ENCODE measurements around the gene METTL1.
A peak's percentile ranks its signal among the peaks of the same experiment; 100 is the strongest.

The METTL1 gene

DNA sequence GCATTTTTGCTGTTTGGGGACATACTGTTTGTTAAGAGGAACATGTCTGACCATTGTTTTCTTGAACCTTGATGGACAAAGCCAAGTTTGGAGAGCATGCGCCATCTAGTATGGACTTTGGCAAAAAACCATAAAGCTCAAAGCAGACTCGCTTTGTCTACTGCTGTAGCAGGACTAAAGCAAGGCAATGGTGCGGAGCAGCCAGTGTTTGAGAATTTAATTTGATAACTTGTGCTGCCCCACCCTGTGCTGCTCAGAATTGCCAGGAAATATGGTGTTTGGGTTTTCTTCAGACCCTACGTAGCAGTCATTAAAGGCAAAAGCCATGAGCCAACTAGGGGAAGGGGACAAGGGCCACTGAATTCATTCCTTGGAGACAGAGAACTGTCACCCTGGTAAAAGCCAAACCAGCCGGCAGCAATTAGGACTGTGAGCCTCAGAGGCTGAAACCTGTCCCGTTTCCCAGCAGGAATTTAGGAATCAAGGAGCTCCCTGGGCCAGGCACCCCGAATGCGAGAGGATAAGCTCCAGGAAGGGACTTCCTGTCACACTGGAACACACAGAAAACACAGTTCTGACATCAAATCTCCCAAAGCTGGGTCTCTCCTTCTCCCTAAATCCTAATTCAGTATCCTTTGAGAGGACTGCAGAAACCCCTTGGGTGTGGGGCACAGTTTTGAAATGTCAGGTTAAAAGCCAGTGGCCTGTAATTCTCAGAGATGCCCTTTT is 45.5 kb upstream of the METTL1 start:
- H2BK120ac ChIP-seq (ENCODE audit: low read depth, low read length): no peak overlapping the region
- 94% methylated on average over 8 of the region's 8 CpGs for WGBS
- peaks cover 63 to 79% of the 10 kb centered on the region in 2 experiments for H3K36me3 ChIP-seq (ENCODE audit: control insufficient read depth in 1 of 2, insufficient read depth in 2 of 2, low read depth in 1 of 2, low read length in 2 of 2)
- H2BK12ac ChIP-seq (ENCODE audit: low read length in 2 of 2): no peak overlapping the region
- no peak overlapping the region for H4K8ac ChIP-seq (ENCODE audit: low read length)
- peak overlapping the region; percentile 10 for H3K9ac ChIP-seq (ENCODE audit: low read length)
- H3K4me2 ChIP-seq (ENCODE audit: low read length, poor library complexity, severe bottlenecking): no peak overlapping the region
- no peak overlapping the region for H4K91ac ChIP-seq (ENCODE audit: low read length)
- DNase-seq: no peak
- H3K14ac ChIP-seq (ENCODE audit: low read length in 2 of 2): no peak overlapping the region
- H3K23ac ChIP-seq (ENCODE audit: low read length in 2 of 2): no peak overlapping the region
- H3K79me1 ChIP-seq (replicated peaks; ENCODE audit: low read length, poor library complexity, severe bottlenecking): peaks cover 13% of the 10 kb centered on the region
- no peak overlapping the region for H2BK15ac ChIP-seq (ENCODE audit: low read depth, poor library complexity, severe bottlenecking)
- peaks cover 8% of the 10 kb centered on the region for H3K4me1 ChIP-seq (ENCODE audit: control insufficient read depth, insufficient read depth, low read depth, low read length)
- no peaks in the 10 kb centered on the region for H3K27me3 ChIP-seq (ENCODE audit: control insufficient read depth in 1 of 2, insufficient read depth in 1 of 2, low read length in 2 of 2)
- no peak overlapping the region for H3K27ac ChIP-seq (ENCODE audit: low read length, poor library complexity, severe bottlenecking)
- peak overlapping the region in 1 of 2 experiments; percentile 13 for H3K4ac ChIP-seq (ENCODE audit: low read depth in 1 of 2, low read length in 2 of 2)
- no peak overlapping the region for H2BK5ac ChIP-seq (ENCODE audit: low read depth, low read length, poor library complexity, severe bottlenecking)
- no peaks in the 10 kb centered on the region for H3K9me3 ChIP-seq (ENCODE audit: control insufficient read depth, low read length)
- H3K18ac ChIP-seq (ENCODE audit: low read depth in 1 of 2, low read length in 2 of 2): no peak overlapping the region
- H3K4me3 ChIP-seq (ENCODE audit: insufficient read depth in 1 of 2, low read depth in 1 of 2, low read length in 2 of 2): no peak overlapping the region
- H2AK5ac ChIP-seq (ENCODE audit: low read length, severe bottlenecking): no peak overlapping the region
- no peak overlapping the region for H2AFZ ChIP-seq (ENCODE audit: low read depth, low read length)

DNA sequence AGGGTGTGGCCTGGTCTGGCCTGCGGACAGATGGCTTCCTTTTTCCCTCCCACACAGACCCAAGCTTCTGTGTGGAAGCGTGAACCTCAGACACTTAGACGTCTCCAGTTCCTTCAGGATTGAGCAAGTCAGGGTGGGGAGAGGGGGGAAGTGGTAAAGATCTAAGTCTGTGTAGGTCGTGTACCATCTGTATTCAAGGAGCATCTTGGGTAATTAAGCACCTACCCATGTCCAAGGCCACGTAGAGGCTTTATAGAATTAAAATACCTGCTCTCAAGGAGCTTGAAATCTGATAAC is 44.9 kb upstream of the METTL1 start:
- Histone ChIP-seq H3K23ac (ENCODE audit: low read length in 2 of 2) (no peak overlapping the region), H3K27me3 (ENCODE audit: control insufficient read depth in 1 of 2, insufficient read depth in 1 of 2, low read length in 2 of 2) (no peaks in the 10 kb centered on the region), H4K8ac (ENCODE audit: low read length) (no peak overlapping the region), H3K4me3 (ENCODE audit: insufficient read depth in 1 of 2, low read depth in 1 of 2, low read length in 2 of 2) (no peak overlapping the region), H2AFZ (ENCODE audit: low read depth, low read length) (no peak overlapping the region), H3K9me3 (ENCODE audit: control insufficient read depth, low read length) (no peaks in the 10 kb centered on the region), H3K14ac (ENCODE audit: low read length in 2 of 2) (no peak overlapping the region), H2BK15ac (ENCODE audit: low read depth, poor library complexity, severe bottlenecking) (no peak overlapping the region), H4K91ac (ENCODE audit: low read length) (no peak overlapping the region), H3K36me3 (ENCODE audit: control insufficient read depth in 1 of 2, insufficient read depth in 2 of 2, low read depth in 1 of 2, low read length in 2 of 2) (peaks cover 57 to 77% of the 10 kb centered on the region in 2 experiments), H3K18ac (ENCODE audit: low read depth in 1 of 2, low read length in 2 of 2) (no peak overlapping the region), H3K27ac (ENCODE audit: low read length, poor library complexity, severe bottlenecking) (no peak overlapping the region), H2BK12ac (ENCODE audit: low read length in 2 of 2) (no peak overlapping the region), H3K4ac (ENCODE audit: low read depth in 1 of 2, low read length in 2 of 2) (no peak overlapping the region), H3K79me1 (replicated peaks; ENCODE audit: low read length, poor library complexity, severe bottlenecking) (peaks cover 10% of the 10 kb centered on the region), H3K4me1 (ENCODE audit: control insufficient read depth, insufficient read depth, low read depth, low read length) (peaks cover 8% of the 10 kb centered on the region), H2AK5ac (ENCODE audit: low read length, severe bottlenecking) (no peak overlapping the region), H2BK120ac (ENCODE audit: low read depth, low read length) (no peak overlapping the region), H3K9ac (ENCODE audit: low read length) (peak overlapping the region; percentile 10), H3K4me2 (ENCODE audit: low read length, poor library complexity, severe bottlenecking) (no peak overlapping the region), H2BK5ac (ENCODE audit: low read depth, low read length, poor library complexity, severe bottlenecking) (no peak overlapping the region)
- 74% methylated on average over 3 of the region's 5 CpGs for WGBS
- no peak for DNase-seq

DNA sequence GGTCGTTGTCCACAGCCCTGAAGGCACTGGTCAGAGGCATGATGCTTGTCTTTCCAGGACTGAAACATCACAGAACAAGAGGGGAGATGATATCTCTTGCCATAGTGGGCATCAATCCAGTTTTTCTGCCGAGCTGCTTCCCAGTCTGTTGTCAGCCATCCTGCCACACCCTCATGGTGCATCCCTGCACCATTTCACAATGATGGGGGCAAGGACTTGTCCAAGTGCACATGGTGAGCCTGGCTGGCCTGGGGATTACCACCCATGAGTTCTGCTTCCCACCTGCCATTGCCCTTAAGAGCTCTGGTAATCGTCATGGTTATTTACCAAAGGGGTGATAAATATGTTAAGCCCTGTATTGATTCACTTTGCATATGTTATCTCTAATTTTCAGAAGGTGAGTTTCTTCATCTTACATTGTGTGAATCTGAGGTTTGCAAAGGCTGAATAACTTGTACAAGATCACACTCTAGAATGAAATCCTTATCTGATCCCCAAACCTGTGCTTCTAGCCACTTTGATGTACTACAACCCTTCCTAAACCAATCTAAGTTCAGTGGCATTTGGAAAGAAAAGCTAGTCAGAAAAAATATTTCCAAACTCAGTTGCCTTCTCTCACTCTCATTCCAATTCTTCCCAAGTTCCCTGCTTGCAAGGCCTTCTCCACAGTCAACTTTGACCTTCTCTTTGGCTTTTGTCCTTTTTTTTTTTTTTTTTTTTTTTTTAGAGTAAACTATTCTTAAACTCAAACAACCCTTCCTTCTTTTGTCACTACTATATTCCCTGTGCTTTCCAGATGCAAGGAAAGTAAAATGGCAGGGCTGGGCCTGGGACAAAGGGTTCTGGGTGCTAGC is 44.3 kb upstream of the METTL1 start:
- no peaks in the 10 kb centered on the region for H3K9me3 ChIP-seq (ENCODE audit: control insufficient read depth, low read length)
- no peak overlapping the region for H2BK15ac ChIP-seq (ENCODE audit: low read depth, poor library complexity, severe bottlenecking)
- no peak overlapping the region for H3K4ac ChIP-seq (ENCODE audit: low read depth in 1 of 2, low read length in 2 of 2)
- H2BK120ac ChIP-seq (ENCODE audit: low read depth, low read length): no peak overlapping the region
- no peaks in the 10 kb centered on the region for H3K27me3 ChIP-seq (ENCODE audit: control insufficient read depth in 1 of 2, insufficient read depth in 1 of 2, low read length in 2 of 2)
- no peak overlapping the region for H3K14ac ChIP-seq (ENCODE audit: low read length in 2 of 2)
- H2BK12ac ChIP-seq (ENCODE audit: low read length in 2 of 2): no peak overlapping the region
- H3K27ac ChIP-seq (ENCODE audit: low read length, poor library complexity, severe bottlenecking): no peak overlapping the region
- no peak overlapping the region for H2AFZ ChIP-seq (ENCODE audit: low read depth, low read length)
- H3K4me3 ChIP-seq (ENCODE audit: insufficient read depth in 1 of 2, low read depth in 1 of 2, low read length in 2 of 2): no peak overlapping the region
- no peak overlapping the region for H3K23ac ChIP-seq (ENCODE audit: low read length in 2 of 2)
- no peak overlapping the region for H3K18ac ChIP-seq (ENCODE audit: low read depth in 1 of 2, low read length in 2 of 2)
- peak overlapping the region; percentile 25 for H4K91ac ChIP-seq (ENCODE audit: low read length)
- H3K4me1 ChIP-seq (ENCODE audit: control insufficient read depth, insufficient read depth, low read depth, low read length): peaks cover 8% of the 10 kb centered on the region
- 83% methylated on average over 2 of the region's 3 CpGs for WGBS
- H3K79me1 ChIP-seq (replicated peaks; ENCODE audit: low read length, poor library complexity, severe bottlenecking): peaks cover 5% of the 10 kb centered on the region
- H3K36me3 ChIP-seq (ENCODE audit: control insufficient read depth in 1 of 2, insufficient read depth in 2 of 2, low read depth in 1 of 2, low read length in 2 of 2): peaks cover 54 to 77% of the 10 kb centered on the region in 2 experiments
- no peak overlapping the region for H3K9ac ChIP-seq (ENCODE audit: low read length)
- H3K4me2 ChIP-seq (ENCODE audit: low read length, poor library complexity, severe bottlenecking): no peak overlapping the region
- no peak overlapping the region for H2BK5ac ChIP-seq (ENCODE audit: low read depth, low read length, poor library complexity, severe bottlenecking)
- no peak overlapping the region for H4K8ac ChIP-seq (ENCODE audit: low read length)
- H2AK5ac ChIP-seq (ENCODE audit: low read length, severe bottlenecking): no peak overlapping the region
- no peak for DNase-seq

DNA sequence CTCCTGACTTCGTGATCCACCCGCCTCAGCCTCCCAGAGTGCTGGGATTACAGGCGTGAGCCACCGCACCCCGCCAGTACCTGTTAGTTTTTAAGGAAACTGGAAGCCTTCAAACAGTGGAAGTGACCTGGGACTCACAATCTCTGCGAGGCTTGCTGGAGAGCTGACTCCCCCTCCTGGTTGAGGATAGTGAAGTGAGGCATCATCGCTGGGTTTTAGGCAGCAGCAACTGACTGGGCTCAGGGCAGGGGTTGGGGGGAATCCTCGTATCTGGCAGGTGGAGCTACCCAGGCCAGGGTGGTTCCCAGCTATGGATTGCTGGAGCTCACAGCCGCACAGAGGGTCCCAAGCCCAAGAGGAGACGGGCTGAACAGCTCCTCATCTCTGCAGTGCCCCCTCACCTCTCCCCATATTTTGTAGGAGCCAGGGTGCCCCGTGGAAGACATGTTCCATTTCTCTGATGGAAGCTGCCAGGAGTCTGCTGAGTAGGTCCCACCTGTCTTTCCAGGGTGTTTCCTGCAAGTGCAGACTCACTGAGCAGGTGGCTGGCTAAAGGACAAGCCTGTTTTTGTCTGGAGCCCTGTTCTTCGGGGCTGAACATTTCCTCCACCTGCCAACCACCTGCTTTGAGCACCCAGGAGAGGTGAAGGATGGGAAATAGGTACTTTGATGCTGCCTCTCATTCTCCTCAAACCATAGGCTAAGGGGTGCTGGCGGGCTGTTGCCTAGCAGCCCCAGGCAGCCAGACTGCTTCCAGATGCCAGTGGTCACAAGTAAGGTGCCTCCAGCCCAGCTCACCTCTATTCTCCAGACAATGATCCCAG is 43.5 kb upstream of the METTL1 start:
- Histone ChIP-seq H3K14ac (ENCODE audit: low read length in 2 of 2) (no peak overlapping the region), H3K27me3 (ENCODE audit: control insufficient read depth in 1 of 2, insufficient read depth in 1 of 2, low read length in 2 of 2) (no peaks in the 10 kb centered on the region), H3K4me2 (ENCODE audit: low read length, poor library complexity, severe bottlenecking) (no peak overlapping the region), H2BK5ac (ENCODE audit: low read depth, low read length, poor library complexity, severe bottlenecking) (no peak overlapping the region), H3K4ac (ENCODE audit: low read depth in 1 of 2, low read length in 2 of 2) (no peak overlapping the region), H3K4me1 (ENCODE audit: control insufficient read depth, insufficient read depth, low read depth, low read length) (peaks cover 8% of the 10 kb centered on the region), H2BK120ac (ENCODE audit: low read depth, low read length) (no peak overlapping the region), H3K4me3 (ENCODE audit: insufficient read depth in 1 of 2, low read depth in 1 of 2, low read length in 2 of 2) (no peak overlapping the region), H3K27ac (ENCODE audit: low read length, poor library complexity, severe bottlenecking) (no peak overlapping the region), H2BK15ac (ENCODE audit: low read depth, poor library complexity, severe bottlenecking) (no peak overlapping the region), H3K9me3 (ENCODE audit: control insufficient read depth, low read length) (no peaks in the 10 kb centered on the region), H3K23ac (ENCODE audit: low read length in 2 of 2) (no peak overlapping the region), H2AK5ac (ENCODE audit: low read length, severe bottlenecking) (no peak overlapping the region), H3K18ac (ENCODE audit: low read depth in 1 of 2, low read length in 2 of 2) (peak overlapping the region in 1 of 2 experiments; percentile 18), H2AFZ (ENCODE audit: low read depth, low read length) (no peak overlapping the region), H2BK12ac (ENCODE audit: low read length in 2 of 2) (peak overlapping the region in 1 of 2 experiments; percentile 11), H3K9ac (ENCODE audit: low read length) (no peak overlapping the region), H3K36me3 (ENCODE audit: control insufficient read depth in 1 of 2, insufficient read depth in 2 of 2, low read depth in 1 of 2, low read length in 2 of 2) (peaks cover 52 to 77% of the 10 kb centered on the region in 2 experiments), H4K91ac (ENCODE audit: low read length) (peak overlapping the region; percentile 25), H3K79me1 (replicated peaks; ENCODE audit: low read length, poor library complexity, severe bottlenecking) (peaks cover 3% of the 10 kb centered on the region), H4K8ac (ENCODE audit: low read length) (peak overlapping the region; percentile 45)
- DNase-seq: no peak
- WGBS: 72% methylated on average over 12 of the region's 13 CpGs

Measured in mesenchymal stem cell (in vitro differentiated cells and primary cell).